ENCODE measurements around the gene CEP112.
"Not testable (repeated sequence)": the region's sequence is repeated elsewhere in the genome, so short reads cannot be mapped to it uniquely, and the experiment has no call there.

The CEP112 gene

GRCh38 chr17:65759532-65759931, 432.4 kb downstream of the CEP112 start:
- DNase-seq = no peak

- no peak for DNase-seq
Measured at GRCh38 chr17:65756760-65757159, 435.2 kb downstream of the CEP112 start.

GRCh38 chr17:65755799-65756198, 436.1 kb downstream of the CEP112 start:
- no peak for DNase-seq

- no peak for DNase-seq
Measured at GRCh38 chr17:65754630-65755029, 437.3 kb downstream of the CEP112 start.

- DNase-seq = no peak
Measured at GRCh38 chr17:65754081-65754480, 437.9 kb downstream of the CEP112 start.

GRCh38 chr17:65753348-65753747, 438.6 kb downstream of the CEP112 start:
- DNase-seq = no peak

GRCh38 chr17:65751263-65751662, 440.7 kb downstream of the CEP112 start:
- DNase-seq = no peak

- no peak for DNase-seq
Measured at GRCh38 chr17:65750631-65751115, 441.3 kb downstream of the CEP112 start.

GRCh38 chr17:65750166-65750565, 441.8 kb downstream of the CEP112 start:
- DNase-seq = no peak

- no peak for DNase-seq
Measured at GRCh38 chr17:65749479-65749878, 442.5 kb downstream of the CEP112 start.

GRCh38 chr17:65745241-65745640, 446.7 kb downstream of the CEP112 start:
- no peak for DNase-seq

GRCh38 chr17:65743308-65743655, 448.7 kb downstream of the CEP112 start:
- DNase-seq = no peak

- DNase-seq = no peak
Measured at GRCh38 chr17:65742403-65743307, 449.3 kb downstream of the CEP112 start.

- no peak for DNase-seq
Measured at GRCh38 chr17:65741710-65742109, 450.2 kb downstream of the CEP112 start.

- DNase-seq = no peak
Measured at GRCh38 chr17:65739034-65739433, 452.9 kb downstream of the CEP112 start.

- no peak for DNase-seq
Measured at GRCh38 chr17:65737451-65737850, 454.5 kb downstream of the CEP112 start.

GRCh38 chr17:65733314-65733713, 458.6 kb downstream of the CEP112 start:
- no peak for DNase-seq

- not testable (repeated sequence) for DNase-seq
Measured at GRCh38 chr17:65732667-65733066, 459.3 kb downstream of the CEP112 start.

- no peak for DNase-seq
Measured at GRCh38 chr17:65730711-65731169, 461.2 kb downstream of the CEP112 start.

- no peak for DNase-seq
Measured at GRCh38 chr17:65729207-65729606, 462.7 kb downstream of the CEP112 start.

GRCh38 chr17:65727832-65728231, 464.1 kb downstream of the CEP112 start:
- DNase-seq = no peak

- DNase-seq = no peak
Measured at GRCh38 chr17:65727246-65727645, 464.7 kb downstream of the CEP112 start.

- no peak for DNase-seq
Measured at GRCh38 chr17:65723431-65724151, 468.3 kb downstream of the CEP112 start.

- DNase-seq = no peak
Measured at GRCh38 chr17:65718601-65719000, 473.3 kb downstream of the CEP112 start.

Data from NCI-H187 (cell line).